DMS53 treated with DMSO at 0.1 percent for 48 hours (cell line): ENCODE data around the gene PSD4.

ENCODE experiments used
- DNase-seq: peaks from one replicate; lab custom pipeline; 2025; ENCODE audit not compliant: unreplicated experiment; lab: John Stamatoyannopoulos, UW

PSD4 gene

GRCh38 chr2:113167115-113167932 lies 6.4 kb upstream of the PSD4 start:
- peak; percentile 99 for DNase-seq

- no peak for DNase-seq
These were observed 5.8 kb upstream of the PSD4 start for GRCh38 chr2:113167962-113168340.

- no peak for DNase-seq
These were observed 4.7 kb upstream of the PSD4 start for GRCh38 chr2:113169002-113169530.

- DNase-seq, result no peak
These were observed 4.2 kb upstream of the PSD4 start for GRCh38 chr2:113169586-113169985.

GRCh38 chr2:113171334-113172075 lies 2.3 kb upstream of the PSD4 start:
- no peak for DNase-seq

GRCh38 chr2:113172721-113173541 lies 840 bp upstream of the PSD4 start:
- no peak for DNase-seq

- no peak for DNase-seq
These were observed 592 bp downstream of the PSD4 start for GRCh38 chr2:113174376-113174750.

GRCh38 chr2:113175042-113175628 lies 1.4 kb downstream of the PSD4 start:
- no peak for DNase-seq

GRCh38 chr2:113175736-113176695 lies 2.2 kb downstream of the PSD4 start:
- no peak for DNase-seq

- DNase-seq, result no peak
These were observed 3.1 kb downstream of the PSD4 start for GRCh38 chr2:113176696-113177355.

- no peak for DNase-seq
These were observed 4.4 kb downstream of the PSD4 start for GRCh38 chr2:113178069-113178746.

GRCh38 chr2:113178891-113179290 lies 5.1 kb downstream of the PSD4 start:
- no peak for DNase-seq

GRCh38 chr2:113179446-113180045 lies 5.8 kb downstream of the PSD4 start:
- DNase-seq, result no peak

- no peak for DNase-seq
These were observed 6.6 kb downstream of the PSD4 start for GRCh38 chr2:113180131-113180946.

- DNase-seq, result peak; percentile 18
These were observed 7.7 kb downstream of the PSD4 start for GRCh38 chr2:113181258-113182051.

GRCh38 chr2:113182471-113183260 lies 8.9 kb downstream of the PSD4 start:
- no peak for DNase-seq
